Lower lobe of right lung (tissue), 2 donors: Measurements from ENCODE around the gene TFCP2L1. TPM values are rescaled to one million over a fixed set of nuclear protein-coding genes. Genes with fewer than 3 reads are reported as not detected.

Experiments used
- ATAC-seq, 2 donors: fragments of 200-7000 bp; cut with Tn5 transposase; one replicate each; pipeline ENCODE4 v1.9.1; 2020 to 2022; ENCODE audit warnings: mild to moderate bottlenecking in 2 of 2, moderate library complexity in 2 of 2
- DNase-seq: peaks from one replicate; pipeline ENCODE4 v3.0.0-alpha.2; 2020
- H3K27ac ChIP-seq: fragments of 200-600 bp; one replicate; pipeline ENCODE4 v1.8.0; 2022
- H3K27me3 ChIP-seq: fragments of 200-600 bp; one replicate; pipeline ENCODE4 v1.8.0; 2022; ENCODE audit warnings: low read depth
- H3K36me3 ChIP-seq: fragments of 200-600 bp; one replicate; pipeline ENCODE4 v1.8.0; 2022; ENCODE audit warnings: mild to moderate bottlenecking
- H3K4me1 ChIP-seq: fragments of 200-600 bp; one replicate; pipeline ENCODE4 v1.8.0; 2022
- H3K4me3 ChIP-seq: fragments of 200-600 bp; one replicate; pipeline ENCODE4 v1.8.0; 2022; ENCODE audit warnings: mild to moderate bottlenecking
- H3K9me3 ChIP-seq: fragments of 200-600 bp; one replicate; pipeline ENCODE4 v1.8.0; 2022
- intact Hi-C: fragments of 100-400 bp; cut with DNase I; formaldehyde crosslinking; loops from one replicate; pipeline ENCODE4 v1.11.0; 2022
- total RNA-seq: library from RNA; stranded (reverse); fragmentation: NEBNext Ultra II Directional; extraction: Animal tissue kit (Norgen Biotek cat#: 25700); gene quantifications from one replicate; pipeline ENCODE4 v1.2.1, GENCODE V29; 2021
- TF ChIP-seq, protein P1 (sequence below): fragments of 200-600 bp; IDR thresholded peaks from one replicate; pipeline ENCODE4 v1.8.0; 2022; ENCODE audit warnings: antibody characterized with exemption, mild to moderate bottlenecking
- donor health status: DM: no; HTN: yes; CAD: no; lungs with severe emphysema.

Gene TFCP2L1
- total RNA-seq, 1 donor from 2014 or later = 19.2 TPM

DNA sequence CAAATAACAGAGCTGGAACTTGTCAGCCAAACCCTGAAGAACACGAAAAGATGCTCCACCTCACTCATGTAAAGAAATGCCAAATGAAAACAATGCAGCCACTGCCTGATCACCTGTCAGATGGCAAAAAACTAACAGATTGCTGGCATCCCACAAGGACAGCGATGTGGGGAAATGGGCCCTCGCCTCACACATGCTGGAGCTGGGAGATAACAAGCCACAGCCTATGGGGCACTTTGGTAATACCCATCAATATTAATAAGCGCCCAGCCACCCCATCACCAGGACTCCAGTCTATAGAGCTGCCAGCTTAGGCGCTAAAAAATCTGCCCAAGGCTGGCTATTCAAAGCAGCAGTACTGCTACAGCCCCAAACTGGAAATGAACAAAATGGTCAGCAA is 27.0 kb downstream of the TFCP2L1 start:
- TF ChIP-seq, protein P1, sequence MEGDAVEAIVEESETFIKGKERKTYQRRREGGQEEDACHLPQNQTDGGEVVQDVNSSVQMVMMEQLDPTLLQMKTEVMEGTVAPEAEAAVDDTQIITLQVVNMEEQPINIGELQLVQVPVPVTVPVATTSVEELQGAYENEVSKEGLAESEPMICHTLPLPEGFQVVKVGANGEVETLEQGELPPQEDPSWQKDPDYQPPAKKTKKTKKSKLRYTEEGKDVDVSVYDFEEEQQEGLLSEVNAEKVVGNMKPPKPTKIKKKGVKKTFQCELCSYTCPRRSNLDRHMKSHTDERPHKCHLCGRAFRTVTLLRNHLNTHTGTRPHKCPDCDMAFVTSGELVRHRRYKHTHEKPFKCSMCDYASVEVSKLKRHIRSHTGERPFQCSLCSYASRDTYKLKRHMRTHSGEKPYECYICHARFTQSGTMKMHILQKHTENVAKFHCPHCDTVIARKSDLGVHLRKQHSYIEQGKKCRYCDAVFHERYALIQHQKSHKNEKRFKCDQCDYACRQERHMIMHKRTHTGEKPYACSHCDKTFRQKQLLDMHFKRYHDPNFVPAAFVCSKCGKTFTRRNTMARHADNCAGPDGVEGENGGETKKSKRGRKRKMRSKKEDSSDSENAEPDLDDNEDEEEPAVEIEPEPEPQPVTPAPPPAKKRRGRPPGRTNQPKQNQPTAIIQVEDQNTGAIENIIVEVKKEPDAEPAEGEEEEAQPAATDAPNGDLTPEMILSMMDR = no peak
- intact Hi-C loops = no loop called here

GRCh38 chr2:121257480-121257840 is 27.5 kb downstream of the TFCP2L1 start:
- Histone ChIP-seq H3K4me3 (no peak overlapping the region), H3K4me1 (peaks cover 12% of the 10 kb centered on the region), H3K36me3 (no peaks in the 10 kb centered on the region), H3K27ac (no peak overlapping the region), H3K9me3 (no peaks in the 10 kb centered on the region), H3K27me3 (no peaks in the 10 kb centered on the region)
- ATAC-seq (no peak), DNase-seq (no peak)
- TF ChIP-seq, protein P1 = no peak
- intact Hi-C loops = no loop called here

More for the DNA sequence above, 27.0 kb downstream of the TFCP2L1 start:
- Histone ChIP-seq H3K27me3 (no peaks in the 10 kb centered on the region), H3K9me3 (no peaks in the 10 kb centered on the region), H3K4me1 (peaks cover 12% of the 10 kb centered on the region), H3K36me3 (no peaks in the 10 kb centered on the region), H3K27ac (no peak overlapping the region), H3K4me3 (no peak overlapping the region)
- ATAC-seq (no peak), DNase-seq (no peak)

DNA sequence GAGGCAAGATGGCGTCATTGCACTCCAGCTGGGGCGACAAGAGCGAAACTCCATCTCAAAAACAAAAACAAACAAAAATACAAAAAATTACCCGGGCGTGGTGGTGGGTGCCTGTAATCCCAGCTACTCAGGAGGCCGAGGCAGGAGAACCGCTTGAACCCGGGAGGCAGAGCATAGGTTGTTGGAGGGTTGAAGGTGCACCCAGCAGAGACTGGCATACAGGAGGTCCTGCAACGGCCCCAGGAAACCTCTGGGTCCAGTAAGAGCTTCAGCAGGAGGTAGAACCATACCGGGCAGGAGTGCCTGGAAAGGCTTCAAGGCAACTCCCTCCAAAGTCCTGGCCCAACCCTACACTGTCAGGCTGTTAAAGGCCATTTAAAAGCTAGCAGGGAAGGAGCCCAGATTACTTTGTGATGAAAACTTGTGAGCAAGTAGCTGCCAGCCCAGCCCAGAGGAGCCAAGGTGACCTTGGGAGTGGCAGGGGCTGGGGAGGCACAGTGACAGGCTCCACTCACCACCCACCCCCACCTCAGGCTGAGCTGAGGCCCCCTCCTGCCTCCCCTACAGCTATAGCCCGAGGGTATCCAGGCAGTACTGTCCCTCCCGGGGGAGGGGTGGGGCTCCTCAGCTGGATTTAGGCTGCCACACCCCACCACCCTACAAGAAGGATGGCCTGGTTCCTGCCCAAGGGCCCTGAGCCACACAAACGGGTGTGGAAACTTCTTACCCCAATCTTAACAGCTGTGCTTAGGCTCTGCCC is 28.1 kb downstream of the TFCP2L1 start:
- Histone ChIP-seq H3K4me3 (no peak overlapping the region), H3K36me3 (no peaks in the 10 kb centered on the region), H3K4me1 (peaks cover 12% of the 10 kb centered on the region), H3K9me3 (no peaks in the 10 kb centered on the region), H3K27ac (no peak overlapping the region), H3K27me3 (no peaks in the 10 kb centered on the region)
- ATAC-seq = no peak
- intact Hi-C loops = no loop called here
- DNase-seq = no peak
- TF ChIP-seq, protein P1 = no peak

GRCh38 chr2:121255358-121255757 is 29.6 kb downstream of the TFCP2L1 start:
- TF ChIP-seq, protein P1 = no peak
- H3K27me3 ChIP-seq = no peaks in the 10 kb centered on the region
- H3K9me3 ChIP-seq = no peaks in the 10 kb centered on the region
- intact Hi-C loops = no loop called here
- ATAC-seq (peak; percentile 81 to 84), DNase-seq (no peak)
- H3K4me3 ChIP-seq = no peak overlapping the region
- peak overlapping the region; percentile 69 for H3K27ac ChIP-seq
- H3K36me3 ChIP-seq = no peaks in the 10 kb centered on the region
- peaks cover 12% of the 10 kb centered on the region for H3K4me1 ChIP-seq

- Histone ChIP-seq H3K9me3 (no peaks in the 10 kb centered on the region), H3K4me3 (no peak overlapping the region), H3K27me3 (no peaks in the 10 kb centered on the region), H3K36me3 (no peaks in the 10 kb centered on the region), H3K27ac (peak overlapping the region; percentile 69), H3K4me1 (peaks cover 12% of the 10 kb centered on the region)
- ATAC-seq (peak; percentile 93 to 94), DNase-seq (peak; percentile 76)
- TF ChIP-seq, protein P1 = no peak
- intact Hi-C loops = no loop called here
Measured at GRCh38 chr2:121254748-121255147, 30.3 kb downstream of the TFCP2L1 start.
